GM18517 (cell line): ENCODE results near the gene PXYLP1.

Source experiments
- ATAC-seq: cut with Tn5 transposase; IDR thresholded peaks from one replicate; pipeline ENCODE4 v1.9.1; 2021; ENCODE audit warnings: mild to moderate bottlenecking, moderate library complexity; ENCODE audit not compliant: unreplicated experiment

The PXYLP1 gene

GRCh38 chr3:141228395-141228794 lies 3.2 kb upstream of the PXYLP1 start:
- ATAC-seq, result no peak

DNA sequence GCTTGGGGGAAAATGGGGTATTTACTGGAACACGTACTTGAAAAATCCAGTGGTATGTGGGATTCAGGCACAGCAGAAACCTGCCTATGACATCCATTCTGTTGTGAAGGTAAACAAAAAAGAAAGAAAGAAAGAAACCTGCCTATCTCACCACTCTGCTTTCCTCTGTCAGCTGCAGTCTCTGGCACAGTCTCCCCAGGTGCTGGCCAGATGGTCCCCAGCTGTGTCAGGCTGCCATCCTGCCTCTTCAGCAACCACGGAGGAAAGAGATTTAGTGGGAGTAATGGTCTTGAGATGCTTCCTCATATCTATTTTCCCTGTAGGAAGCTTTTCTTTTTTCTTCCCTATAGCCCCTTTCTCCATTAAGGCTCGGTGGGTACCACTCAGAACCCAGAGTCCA lies 2.5 kb upstream of the PXYLP1 start:
- no peak for ATAC-seq

DNA sequence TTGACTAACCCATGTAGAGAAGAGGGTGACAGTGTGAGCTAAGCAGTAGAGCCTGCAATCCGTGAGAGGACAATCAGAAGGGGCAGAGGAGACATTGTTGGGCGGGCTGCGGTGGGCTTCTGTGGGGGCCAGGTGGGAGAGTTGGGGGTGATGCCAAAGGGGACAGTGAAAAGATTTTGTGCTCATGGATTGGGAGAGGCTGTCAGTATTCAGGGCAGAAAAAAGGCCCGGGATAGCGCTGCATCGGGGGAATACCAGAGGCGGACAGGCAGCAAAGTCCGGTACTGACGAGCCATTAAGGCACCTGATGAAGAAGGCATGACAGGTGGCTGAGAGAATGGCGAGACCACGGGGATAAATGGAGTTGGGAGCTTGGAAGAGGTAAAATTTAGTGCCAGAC lies 1.3 kb upstream of the PXYLP1 start:
- no peak for ATAC-seq

GRCh38 chr3:141231952-141232823 lies 563 bp downstream of the PXYLP1 start:
- no peak for ATAC-seq

DNA sequence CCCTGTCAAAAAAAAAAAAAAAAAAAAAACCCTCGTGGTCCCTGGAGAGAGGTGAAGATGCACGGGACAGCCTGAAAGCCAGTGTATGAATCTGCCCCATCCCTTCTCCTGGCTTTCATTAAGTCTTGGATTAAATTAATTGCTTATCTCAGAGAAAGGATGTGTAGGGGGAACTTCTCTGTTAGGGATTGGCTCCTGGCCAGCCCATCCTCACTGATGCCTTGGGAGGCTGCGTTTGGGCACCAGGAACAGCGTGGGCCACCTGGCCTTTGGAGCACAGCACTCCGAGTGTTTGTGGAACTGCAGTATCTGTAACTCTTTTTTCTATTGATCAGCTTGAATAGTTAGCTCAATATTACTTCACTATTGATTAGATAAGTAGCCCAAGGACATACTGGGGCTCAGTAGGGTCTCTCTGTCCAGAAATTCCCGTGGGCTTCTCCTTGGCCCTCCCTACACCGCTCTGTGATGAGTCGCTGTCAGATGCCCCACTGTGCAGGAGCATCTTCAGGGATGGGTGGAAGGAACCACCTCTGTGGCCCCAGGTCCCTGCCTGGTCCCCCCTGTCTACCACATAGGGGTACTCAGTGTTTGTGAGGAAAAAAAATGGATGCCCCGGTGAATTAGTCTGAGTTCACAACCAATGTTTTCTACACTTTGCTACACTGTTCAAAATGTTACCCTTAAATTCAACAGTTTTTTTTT lies 2.0 kb downstream of the PXYLP1 start:
- no peak for ATAC-seq

DNA sequence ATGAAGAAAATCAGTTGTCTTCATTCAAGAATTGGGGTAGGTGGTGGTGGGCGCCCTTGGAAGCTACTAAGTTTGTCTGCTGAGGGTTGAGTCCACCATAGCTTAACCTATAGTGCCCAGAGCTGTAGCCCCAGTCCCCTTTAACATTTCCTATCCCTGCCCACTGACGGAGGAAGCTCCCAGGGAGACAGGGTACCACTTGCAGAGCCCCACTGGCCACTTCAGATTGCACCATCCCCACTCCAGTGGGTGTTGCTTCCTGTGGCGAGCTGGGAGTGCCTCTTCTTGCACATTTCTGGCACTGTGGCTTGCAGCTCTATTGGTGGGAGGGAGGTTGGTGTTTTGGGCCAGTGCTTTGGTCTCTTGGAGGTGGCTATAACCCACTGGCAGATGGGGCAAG lies 2.7 kb downstream of the PXYLP1 start:
- ATAC-seq, result no peak

DNA sequence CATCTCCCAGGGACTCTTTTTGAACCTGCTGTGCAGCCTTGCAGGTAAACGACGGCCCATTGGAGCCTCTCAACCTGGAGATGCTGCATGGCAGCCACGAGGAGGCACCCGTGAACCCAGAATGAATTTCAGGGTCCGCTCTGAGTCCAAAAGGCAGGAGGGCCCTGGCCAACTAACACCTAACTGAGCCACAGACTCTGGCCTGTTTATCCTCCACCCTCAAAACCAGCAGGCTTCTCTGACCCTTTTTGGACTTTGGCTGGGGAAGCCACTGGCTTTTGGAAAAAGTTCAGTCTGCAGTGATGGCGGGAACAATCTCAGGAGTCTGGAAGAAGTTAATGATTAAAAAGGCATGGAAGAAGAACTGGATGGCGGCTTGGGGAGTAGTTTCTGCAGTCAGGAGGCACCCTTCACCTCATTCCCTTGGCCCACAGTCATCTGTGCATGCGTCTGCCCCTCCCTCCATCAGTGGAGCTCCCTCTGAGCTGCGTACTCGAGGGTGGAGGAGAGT lies 4.1 kb downstream of the PXYLP1 start:
- no peak for ATAC-seq

DNA sequence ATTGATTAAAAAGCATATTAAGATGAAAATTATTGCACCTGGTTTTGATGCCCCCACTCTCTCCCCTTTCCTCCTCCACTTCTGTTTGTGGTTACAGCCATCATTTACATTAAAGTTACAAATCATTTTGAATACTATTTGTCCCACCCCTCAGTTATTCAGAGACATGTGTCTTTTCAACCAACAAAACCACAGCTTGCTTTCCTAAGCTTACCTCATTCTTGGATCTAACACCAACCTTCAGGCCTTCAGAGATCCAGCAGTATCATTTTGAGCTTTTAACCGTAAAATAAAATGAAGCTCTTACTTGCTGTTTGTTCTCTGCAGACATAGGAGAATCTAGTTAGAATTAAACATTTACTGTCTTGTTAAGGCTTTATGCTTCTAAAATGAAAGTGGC lies 4.7 kb downstream of the PXYLP1 start:
- no peak for ATAC-seq

DNA sequence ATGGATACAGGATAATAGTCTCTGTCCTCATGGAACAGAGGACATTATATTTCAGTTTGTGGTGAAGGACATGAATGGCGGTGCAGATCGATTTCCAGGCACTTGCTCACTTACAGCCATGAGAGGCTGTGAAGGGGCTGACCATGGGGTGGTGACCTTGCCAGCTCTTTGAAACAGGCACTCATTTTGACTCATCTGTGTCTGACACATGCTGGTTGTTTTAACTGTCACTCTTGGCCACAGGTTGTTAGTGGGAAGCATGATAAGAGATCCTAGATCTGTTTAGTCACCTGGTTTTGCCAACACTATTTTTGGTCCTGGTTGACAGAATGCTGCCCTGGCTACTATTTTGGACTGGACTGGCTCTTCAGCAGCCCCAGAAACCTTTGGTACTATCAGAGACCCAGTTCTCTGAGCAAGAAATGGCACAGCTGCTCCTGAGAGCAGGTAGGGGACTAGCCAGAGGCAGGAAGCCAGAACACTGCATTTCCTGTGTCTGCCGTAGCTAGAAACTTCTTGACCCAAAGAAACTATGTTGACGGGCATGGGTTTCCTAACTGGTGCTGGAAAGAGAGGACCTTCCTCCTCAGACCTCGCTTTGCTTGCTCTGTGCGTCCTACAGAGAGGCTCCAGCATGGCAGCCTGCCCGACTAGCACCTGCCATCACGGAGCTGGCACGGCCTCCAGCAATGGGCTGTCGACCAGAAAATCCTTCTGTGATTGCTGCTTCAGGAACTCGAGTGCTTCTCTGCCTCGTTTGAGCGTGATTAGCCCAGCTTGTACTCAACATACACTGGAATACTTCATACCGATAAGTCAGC lies 6.3 kb downstream of the PXYLP1 start:
- ATAC-seq, result no peak

DNA sequence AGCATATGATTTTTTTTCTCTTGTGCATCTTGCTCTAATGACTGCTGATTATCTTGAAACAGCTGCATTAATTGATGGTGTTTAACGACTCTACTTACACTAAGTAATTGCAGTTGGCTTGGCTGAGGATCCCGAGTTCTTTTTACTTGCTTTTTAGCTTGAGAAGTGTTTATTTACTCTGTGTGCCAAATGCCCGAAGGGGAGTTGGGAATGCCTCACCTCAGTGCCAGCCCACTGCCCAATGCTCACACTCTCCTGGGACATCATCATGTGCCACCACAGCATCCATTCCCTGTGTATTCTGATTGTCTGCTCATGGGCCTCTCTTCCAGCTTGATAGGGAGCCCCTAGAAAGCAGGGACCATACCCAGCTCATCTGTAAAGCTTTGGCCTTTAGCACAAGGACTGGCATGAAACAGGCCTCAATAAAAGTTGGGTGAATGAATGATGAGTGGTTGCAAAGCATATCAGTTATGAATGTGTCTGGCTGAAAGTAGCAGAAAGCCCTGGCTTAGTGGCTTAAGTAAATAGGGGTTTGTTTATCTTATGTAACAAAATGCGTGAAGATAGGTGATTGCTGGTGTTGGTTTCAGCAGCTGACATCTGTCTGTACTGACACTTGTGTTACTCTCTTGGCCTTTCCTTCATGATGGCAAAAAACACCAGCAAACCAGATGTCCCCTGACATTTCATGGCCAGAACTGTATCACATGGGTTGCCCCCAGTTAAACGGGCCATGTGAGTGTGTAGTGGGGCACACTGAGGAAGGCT lies 8.1 kb downstream of the PXYLP1 start:
- no peak for ATAC-seq

DNA sequence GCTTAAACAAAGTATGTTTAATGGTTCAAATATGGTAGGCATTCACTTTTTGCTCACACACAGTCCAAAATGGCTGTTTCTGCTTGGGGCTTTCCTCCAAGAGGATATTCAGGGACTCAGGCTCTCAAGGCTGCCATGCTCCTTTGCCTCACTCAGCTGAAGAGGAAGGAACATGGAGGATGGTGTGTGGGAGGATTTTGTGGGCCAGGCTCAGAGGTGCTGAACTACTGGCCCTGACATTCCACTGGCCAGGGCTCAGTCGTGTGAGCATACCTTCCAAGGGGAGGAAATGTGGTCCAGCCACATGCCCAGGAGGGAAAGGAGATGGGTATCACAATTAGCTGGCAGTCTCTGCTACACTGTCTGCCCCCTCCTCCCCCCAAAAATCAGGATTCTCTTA lies 8.7 kb downstream of the PXYLP1 start:
- no peak for ATAC-seq

GRCh38 chr3:141240687-141241615 lies 9.3 kb downstream of the PXYLP1 start:
- no peak for ATAC-seq

DNA sequence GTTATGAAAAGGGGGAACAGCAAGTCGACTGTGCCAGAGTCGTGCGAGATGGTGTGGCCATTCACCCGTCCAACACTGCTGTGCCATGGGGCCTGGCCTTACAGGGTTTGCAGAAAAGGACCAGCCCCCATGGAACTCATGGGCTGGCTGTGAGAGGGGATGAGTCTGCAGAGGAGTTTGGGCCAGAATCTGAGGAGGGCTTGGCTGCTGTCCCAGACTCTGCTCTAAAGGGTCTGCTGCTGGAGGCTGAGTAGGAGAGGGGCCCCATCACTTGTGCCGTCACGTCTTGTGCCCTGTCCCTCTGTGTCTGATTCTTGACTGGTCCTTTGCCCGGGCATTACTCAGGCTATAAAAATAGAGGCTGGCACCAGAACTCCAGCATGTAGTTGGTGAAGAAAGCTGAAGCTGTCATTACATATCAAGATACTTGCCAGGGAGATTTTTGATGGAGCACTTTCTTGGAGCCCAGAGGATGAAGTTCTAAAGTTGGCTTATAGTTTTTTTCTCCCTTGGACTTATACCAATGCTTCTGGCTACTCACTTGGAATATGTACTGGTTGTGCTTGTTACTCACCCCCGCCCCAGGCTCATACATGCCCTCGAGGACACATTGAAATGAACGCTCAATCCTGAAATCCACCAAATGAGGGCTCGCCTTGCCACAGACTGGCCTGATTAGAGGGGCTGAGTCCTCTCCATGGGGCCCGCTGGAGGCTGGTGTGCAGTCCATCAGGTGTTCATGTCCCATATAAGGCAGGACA lies 10.2 kb downstream of the PXYLP1 start:
- no peak for ATAC-seq

DNA sequence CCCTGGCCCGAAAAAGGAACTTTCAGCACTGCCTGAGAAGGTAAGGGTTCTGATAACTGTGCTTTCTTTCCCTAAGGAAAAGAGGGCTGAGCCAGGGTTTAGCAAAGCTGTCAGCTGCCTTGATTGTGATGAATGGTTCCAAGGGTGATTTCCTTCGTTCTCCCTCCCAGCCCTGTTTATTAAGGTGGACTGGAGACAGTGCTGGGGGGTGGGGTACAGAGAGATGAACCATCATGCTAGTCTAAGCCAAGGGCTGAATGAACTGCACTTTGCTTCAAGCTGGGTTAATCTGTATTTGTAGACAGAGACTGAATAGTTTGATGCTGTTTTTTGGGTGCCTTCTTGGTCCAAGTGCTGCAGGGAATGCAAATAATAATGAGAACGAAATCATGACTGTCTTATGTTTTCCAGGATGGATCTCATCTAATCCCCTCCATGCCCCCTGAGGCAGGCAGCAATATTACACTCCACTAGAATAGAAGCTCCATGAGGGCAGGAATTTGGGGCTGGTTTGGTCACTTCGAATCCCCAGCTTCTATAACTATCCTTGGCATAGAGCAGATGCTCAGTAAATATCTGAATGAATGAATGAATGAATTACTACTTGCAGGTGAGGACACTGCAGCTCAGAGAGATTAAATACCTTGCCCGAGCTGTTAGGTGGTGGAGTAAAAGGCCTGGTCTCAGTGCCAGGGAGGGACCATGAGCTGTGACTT lies 10.9 kb downstream of the PXYLP1 start:
- no peak for ATAC-seq

DNA sequence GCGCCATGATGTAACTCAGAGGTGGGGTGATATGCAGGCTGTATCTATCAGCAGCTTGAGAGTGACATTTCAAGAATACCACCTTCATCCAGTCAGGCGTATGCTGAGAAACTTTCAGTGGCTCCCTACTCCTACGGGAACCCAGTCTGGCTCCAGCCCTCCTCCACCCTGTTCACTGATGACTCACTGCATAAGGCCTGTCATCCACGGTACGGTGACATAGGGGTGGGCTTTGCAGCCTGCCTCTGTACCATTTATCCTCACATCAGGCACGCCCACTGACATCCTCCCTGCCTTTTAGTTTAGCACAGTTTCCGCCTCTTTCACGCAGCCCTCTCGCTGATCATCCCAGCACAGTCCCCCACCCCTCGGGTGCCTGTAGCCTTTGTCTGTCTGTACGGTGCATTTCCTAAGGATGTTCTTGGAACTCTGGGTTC lies 11.7 kb downstream of the PXYLP1 start:
- no peak for ATAC-seq

DNA sequence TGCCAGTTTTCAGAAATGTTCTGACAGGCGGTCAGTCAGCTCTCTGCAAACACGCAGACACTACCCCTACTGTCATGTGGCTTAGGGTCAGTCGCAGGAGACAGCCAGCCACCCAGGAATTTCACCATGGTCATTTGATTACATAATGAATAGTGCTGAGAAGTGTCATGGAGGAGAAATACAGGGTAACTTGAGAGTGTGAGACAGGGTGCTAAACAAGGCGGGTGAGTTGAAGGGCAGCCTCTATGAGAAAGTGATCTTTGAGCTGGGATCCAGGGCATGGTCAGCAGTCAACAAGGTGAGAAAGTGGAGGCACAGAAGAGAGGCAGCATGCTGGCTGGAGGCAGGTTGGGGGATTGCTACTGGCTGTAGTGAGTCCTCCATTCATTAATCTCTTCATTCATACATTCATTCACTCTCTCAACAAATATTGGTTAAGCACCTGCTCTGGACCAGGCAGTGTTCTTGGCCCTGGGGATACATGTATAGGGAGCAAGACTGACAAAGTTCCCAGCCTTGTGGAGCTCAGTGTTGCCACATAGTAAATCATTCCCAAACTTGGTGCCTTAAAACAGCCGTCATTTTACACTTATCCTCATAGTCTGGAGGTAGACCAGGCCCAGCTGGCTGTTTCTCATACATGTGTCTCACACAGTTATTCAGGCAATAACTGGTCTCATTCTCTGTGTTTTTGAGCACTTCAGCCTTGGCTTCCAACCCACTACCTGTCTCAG lies 14.8 kb downstream of the PXYLP1 start:
- ATAC-seq, result no peak

DNA sequence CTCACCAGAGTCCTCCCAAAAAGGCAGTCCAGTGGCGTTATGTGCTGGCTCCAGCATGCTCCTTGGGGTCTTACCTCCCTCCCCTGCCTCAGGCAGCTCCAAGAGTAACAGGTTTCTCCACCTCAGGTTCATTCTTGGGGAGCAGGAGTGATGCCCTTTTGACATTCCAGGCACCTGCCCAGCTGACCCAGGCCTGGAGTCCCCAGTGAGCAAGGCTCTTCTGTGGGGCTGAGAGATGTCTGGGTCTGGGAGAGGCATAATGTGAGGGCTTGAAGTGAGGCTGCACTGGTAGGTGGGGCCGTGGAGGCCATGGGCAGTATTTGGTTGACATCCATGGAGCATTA lies 15.3 kb downstream of the PXYLP1 start:
- no peak for ATAC-seq

- ATAC-seq, result no peak
Measured at GRCh38 chr3:141248064-141248463, 16.4 kb downstream of the PXYLP1 start.
